GM18502 (cell line): Measurements from ENCODE around the gene PCDHB16.
"Not testable (repeated sequence)": the region's sequence is repeated elsewhere in the genome, so short reads cannot be mapped to it uniquely, and the experiment has no call there.

ENCODE experiments used
- ATAC-seq: cut with Tn5 transposase; IDR thresholded peaks from one replicate; pipeline ENCODE4 v1.9.1; 2021; ENCODE audit warnings: mild to moderate bottlenecking; ENCODE audit not compliant: unreplicated experiment, poor library complexity

The PCDHB16 gene

GRCh38 chr5:141224844-141225243 is 42.7 kb downstream of the PCDHB16 start:
- not testable (repeated sequence) for ATAC-seq

GRCh38 chr5:141225421-141225820 is 43.2 kb downstream of the PCDHB16 start:
- ATAC-seq: not testable (repeated sequence)

DNA sequence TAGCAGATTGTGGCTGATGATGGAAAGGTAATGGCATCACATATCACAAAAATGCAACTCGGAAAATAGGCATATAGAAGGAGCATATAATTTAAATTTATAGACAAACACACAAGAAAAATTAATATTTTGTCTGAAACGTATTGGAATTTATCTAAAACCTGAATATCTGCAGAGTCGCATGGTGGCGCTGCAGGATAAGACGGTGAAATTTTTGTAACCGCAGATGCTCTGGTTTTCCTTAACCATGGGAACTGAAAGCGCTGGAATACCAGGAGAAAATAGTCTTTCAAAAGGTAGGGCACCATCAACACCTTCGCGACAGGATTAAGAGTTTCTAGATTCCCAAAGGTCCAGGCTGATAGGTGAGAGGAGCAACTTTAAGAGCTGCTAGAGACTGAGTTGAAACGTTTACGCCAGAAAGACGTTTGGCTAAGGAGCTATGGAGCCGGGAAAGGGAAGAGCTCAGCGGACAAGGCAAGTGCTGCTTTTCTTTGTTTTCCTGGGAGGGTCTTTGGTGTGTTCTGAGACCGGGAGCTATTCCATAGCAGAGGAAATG is 52.0 kb downstream of the PCDHB16 start:
- no peak for ATAC-seq
